Stimulated activated naive CD4-positive, alpha-beta T cell (primary cell): ENCODE results near the gene AKR7A3.
"Not testable (repeated sequence)": the region's sequence is repeated elsewhere in the genome, so short reads cannot be mapped to it uniquely, and the experiment has no call there.

Experiments
- DNase-seq, 6 experiments: peaks; one replicate each; lab custom pipeline; 2025; lab: John Stamatoyannopoulos, UW

AKR7A3 gene

GRCh38 chr1:19317126-19317910 is 28.7 kb upstream of the AKR7A3 start:
- DNase-seq, result no peak

DNA sequence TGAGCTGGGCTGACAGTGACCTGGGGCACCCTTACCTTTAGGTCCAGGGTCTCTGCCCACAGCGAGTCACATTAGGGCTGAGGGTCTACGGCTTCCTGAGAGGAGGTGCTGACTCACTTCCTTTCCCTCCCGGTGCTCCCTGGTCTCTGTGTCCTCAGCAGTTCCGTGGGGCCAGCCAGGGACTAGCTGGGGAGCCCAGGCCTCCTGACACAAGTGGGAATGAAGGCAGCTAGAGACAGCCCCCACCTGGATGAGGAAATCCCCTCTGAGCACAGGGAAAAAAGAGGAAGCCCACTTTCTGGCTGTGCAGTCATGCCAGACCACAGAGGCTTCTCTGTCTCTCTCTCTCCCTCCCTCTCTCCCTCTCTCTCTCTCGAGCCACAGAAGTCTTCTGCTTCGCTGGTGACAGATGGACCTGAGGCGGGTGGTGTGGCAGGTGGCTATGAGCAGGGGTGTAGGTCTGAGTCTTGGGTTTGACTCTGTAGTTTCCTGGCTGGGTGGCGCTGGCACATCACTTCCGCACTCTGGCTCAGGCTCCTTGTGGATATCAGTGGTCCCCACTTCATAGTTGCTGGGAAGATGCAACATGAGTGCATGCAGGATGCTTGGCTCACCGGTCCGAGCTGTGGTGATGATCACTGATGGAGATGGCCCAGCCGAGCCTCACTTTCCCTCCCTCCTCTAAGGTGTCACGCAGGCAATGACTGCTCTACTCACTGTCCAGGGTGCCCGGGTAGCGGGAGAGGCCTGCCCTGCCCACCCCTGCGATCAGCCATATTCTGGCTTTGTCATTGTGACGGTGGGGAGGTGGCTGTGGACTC is 27.0 kb upstream of the AKR7A3 start:
- no peak for DNase-seq

DNA sequence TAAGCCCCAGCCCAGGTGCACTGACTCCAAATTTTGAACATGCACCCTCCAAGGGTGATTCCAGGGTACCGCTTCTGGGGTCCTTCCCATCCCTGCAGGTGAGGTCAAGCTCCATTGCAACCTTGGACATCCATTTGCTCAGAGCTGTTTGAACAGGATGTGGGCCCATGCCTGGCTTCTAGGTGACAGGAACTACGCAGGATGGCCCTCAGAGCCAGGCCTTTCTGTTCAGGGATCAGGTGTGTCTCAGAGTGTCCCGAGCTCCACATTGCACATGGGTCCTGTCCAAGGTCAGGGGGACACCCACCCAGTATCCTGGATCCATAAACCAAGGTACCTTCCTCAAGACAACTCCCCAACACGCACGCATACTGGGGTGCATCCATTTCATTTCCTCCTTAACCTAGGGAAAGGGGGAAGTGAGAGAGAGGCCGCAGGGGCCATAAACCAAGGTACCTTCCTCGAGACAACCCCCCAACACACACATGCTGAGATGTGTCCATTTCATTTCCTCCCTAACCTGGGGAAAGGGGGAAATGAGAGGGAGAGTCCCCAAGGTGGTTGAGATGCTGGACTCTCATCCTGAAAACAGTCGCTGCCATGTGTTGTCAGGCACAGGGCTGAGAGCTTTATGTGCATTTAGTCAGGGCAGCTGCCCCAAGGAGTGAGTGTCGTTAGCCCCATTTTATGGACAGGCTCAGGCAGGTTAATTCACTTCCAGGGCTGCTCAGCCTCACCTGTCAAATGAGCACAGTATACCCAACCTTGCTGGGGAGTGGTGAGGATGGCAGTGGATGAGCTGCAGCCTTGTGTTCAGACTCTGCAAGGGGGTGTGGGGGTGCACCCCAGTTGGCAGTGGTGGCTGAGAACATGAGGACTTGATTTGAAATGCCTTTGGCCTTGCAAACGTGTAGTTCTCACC is 25.7 kb upstream of the AKR7A3 start:
- no peak for DNase-seq

DNA sequence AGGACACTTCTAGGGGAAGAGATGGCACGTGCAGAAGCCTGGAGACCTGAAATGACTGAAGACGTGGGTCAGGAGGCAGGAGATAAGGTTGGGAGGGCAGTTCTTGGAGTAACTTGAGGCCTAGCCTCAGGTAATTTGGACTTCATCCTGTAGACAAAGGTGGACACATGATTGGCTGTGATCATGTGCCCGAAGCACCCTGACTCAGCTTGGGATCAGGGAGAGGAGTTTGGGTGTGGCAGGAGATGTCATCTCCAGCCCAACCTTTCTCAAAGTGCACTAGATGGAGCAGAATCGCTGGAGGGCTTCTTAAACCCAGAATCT is 25.0 kb upstream of the AKR7A3 start:
- DNase-seq, result no peak

DNA sequence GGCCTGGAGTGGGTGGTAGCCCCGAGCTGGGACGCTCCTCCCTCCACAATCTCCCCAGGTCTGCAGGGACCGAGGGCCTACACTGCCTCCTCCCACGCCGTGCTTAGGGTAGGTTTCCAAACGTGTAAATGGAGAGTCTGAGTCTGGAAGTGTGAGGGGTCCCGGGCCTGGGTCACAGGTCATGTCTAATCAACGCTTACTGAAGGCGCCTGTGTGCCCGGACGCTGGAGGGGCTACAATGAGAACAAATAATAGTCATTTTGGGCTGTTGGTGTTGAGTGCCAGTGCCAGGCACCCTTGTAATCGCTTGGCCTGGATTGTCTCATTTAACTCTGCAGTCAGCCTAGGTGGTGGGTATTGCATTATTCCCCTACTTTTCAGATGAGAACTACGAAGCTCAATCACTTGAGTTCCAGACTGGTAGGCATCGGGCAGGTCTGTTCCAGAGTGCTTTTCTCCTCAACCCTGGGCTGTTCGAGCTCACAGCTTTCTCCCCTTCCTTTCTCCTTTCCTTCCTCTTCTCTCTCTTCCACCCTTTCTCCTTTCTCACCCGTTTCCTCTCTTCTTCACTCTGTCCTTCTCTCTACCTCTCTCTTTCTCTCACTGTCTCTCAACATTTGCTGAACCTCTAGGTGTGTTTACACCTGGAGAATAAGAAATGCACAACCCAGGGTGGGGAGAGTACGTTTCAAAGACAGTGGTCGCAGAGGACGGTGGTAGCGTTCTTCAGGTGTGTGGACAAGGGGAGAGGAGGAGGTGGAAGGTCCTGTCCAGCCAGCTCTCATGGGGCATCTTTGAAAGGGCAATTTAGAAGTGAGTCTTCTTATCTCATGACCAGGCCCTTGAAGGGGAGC is 24.4 kb upstream of the AKR7A3 start:
- DNase-seq, result peak in 2 of 6 experiments; percentile 9 to 18

- DNase-seq, result peak; percentile 78 to 89 (median 80)
Measured at GRCh38 chr1:19311931-19312781, 23.6 kb upstream of the AKR7A3 start, which contains the start of the genes AKR7A2 and SLC66A1. TSS of gene AKR7A2 (minus strand) at chr1:19312144. CDS start at chr1:19312124, 20 bp downstream. TSS of gene SLC66A1 (plus strand) at chr1:19312326. CDS start at chr1:19317678, 5,352 bp downstream.

- peak in 3 of 6 experiments; percentile 12 to 60 (median 19) for DNase-seq
Measured at GRCh38 chr1:19311503-19311930, 22.9 kb upstream of the AKR7A3 start.

GRCh38 chr1:19310720-19311502 is 22.3 kb upstream of the AKR7A3 start:
- peak in 1 of 6 experiments; percentile 32 for DNase-seq

GRCh38 chr1:19310061-19310460 is 21.5 kb upstream of the AKR7A3 start:
- no peak for DNase-seq

DNA sequence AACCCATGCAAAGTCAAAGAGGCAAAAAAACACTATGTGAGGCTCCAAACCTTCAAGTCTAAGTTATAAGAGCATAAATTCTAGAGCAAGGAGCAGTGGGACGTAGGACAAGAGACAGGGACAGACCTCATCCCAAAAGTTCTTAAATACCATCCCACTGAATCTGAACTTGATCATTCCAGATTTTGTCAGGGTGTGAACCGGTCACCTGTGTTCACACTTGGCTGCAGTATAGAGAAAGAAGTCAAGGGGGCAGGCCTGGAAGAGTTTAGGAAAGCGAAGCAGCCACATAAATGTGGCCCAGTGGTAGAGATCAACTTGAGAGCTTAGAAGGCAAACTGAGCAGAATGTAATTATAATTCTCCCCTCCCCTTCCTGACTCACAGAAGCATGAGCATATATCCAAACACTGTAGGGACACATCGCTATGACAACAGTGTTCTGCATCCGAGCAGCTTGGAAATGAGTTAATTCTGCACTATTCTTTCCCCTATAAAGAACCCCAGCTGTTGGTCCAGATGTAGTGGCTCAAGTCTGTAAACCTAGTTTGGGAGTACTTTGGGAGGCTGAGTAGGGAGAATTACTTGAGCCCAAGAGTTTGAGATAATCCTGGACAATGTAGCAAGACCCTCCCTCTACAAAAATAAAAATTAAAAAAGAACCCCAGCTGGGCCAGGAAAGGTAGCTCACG is 20.7 kb upstream of the AKR7A3 start:
- DNase-seq, result no peak

GRCh38 chr1:19308509-19308907 is 19.9 kb upstream of the AKR7A3 start:
- no peak for DNase-seq

- no peak for DNase-seq
Measured at GRCh38 chr1:19307794-19308508, 19.4 kb upstream of the AKR7A3 start.

- no peak for DNase-seq
Measured at GRCh38 chr1:19306941-19307340, 18.4 kb upstream of the AKR7A3 start.

DNA sequence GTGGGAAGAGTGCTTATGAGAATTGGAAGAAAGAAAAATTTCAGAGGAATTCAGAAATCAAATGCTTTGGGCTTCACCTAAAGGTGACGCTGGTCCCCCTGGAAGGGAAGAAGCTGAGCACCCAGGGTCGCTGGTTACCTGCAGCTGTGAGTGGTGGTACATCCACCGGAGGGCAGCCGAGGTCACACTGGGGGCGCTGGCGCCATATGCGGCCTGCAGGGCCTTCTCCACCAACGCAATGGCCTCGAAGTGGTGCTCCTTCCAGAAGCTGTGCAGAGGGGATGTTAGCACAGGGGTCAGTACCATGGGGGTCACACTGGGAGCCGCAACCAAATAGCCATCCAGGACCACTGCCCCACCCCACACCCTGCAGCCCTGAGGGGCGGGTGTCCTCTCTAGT is 17.3 kb upstream of the AKR7A3 start:
- no peak for DNase-seq

- not testable (repeated sequence) for DNase-seq
Measured at GRCh38 chr1:19304081-19304480, 15.5 kb upstream of the AKR7A3 start.

DNA sequence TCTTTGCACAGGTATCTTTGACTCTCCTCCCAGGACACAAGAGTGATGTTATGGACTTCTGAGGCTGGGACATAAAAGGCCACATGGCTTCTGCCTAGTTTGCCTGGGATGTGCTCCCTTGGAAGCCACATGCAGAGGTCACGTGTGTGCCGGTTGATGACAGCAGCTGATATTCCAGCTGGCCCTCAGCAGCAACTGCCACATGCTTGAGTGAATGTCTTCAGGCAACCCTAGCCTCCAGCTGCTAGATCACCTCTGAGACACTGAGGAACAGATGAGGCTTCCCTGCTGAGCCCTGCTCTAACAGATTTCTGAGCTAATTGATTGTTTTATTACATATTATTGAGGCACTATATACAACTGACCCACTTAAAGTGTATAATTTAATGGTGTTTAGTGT is 11.6 kb upstream of the AKR7A3 start:
- DNase-seq, result no peak

- no peak for DNase-seq
Measured at GRCh38 chr1:19294638-19295037, 6.1 kb upstream of the AKR7A3 start.

- DNase-seq, result no peak
Measured at GRCh38 chr1:19289244-19289643, 674 bp upstream of the AKR7A3 start.
